Naive B cell (primary cell): ENCODE measurements around the gene S1PR3. TPM values are rescaled to one million over a fixed set of nuclear protein-coding genes. Genes with fewer than 3 reads are reported as not detected.

Experiments used
- ATAC-seq, 2 donors: fragments of 150-1000 bp; cut with Tn5 transposase; 2 replicates each; pipeline ENCODE4 v1.10.0; 2021; ENCODE audit warnings: low read depth in 2 of 2, mild to moderate bottlenecking in 2 of 2, moderate library complexity in 2 of 2
- DNase-seq: peaks from one replicate; pipeline ENCODE4 v3.0.0; 2022
- H3K27ac Mint-ChIP-seq, 6 donors: one replicate each; pipeline ENCODE4 v1.8.0; 2020 to 2022; ENCODE audit warnings: mild to moderate bottlenecking in 6 of 6, mixed read lengths in 6 of 6, moderate library complexity in 5 of 6, inconsistent platforms in 2 of 6
- H3K27me3 Mint-ChIP-seq, 3 donors: one replicate each; pipeline ENCODE4 v1.8.0; 2021 to 2022; ENCODE audit warnings: mixed read lengths in 3 of 3, mild to moderate bottlenecking in 1 of 3
- H3K36me3 Mint-ChIP-seq, 2 donors: one replicate each; pipeline ENCODE4 v1.8.0; 2020 to 2022; ENCODE audit warnings: mixed read lengths in 2 of 2, inconsistent platforms in 1 of 2, mild to moderate bottlenecking in 1 of 2
- H3K4me1 Mint-ChIP-seq, 3 donors: one replicate each; pipeline ENCODE4 v1.8.0; 2020 to 2022; ENCODE audit warnings: mixed read lengths in 3 of 3, inconsistent platforms in 1 of 3, mild to moderate bottlenecking in 1 of 3, moderate library complexity in 1 of 3
- H3K4me3 Mint-ChIP-seq, 8 donors: one replicate each; pipeline ENCODE4 v1.8.0; 2020 to 2022; ENCODE audit warnings: mild to moderate bottlenecking in 8 of 8, mixed read lengths in 8 of 8, moderate library complexity in 8 of 8, inconsistent platforms in 2 of 8
- H3K9me3 Mint-ChIP-seq, 7 donors: one replicate each; pipeline ENCODE4 v1.8.0; 2020 to 2022; ENCODE audit warnings: mixed read lengths in 7 of 7, mild to moderate bottlenecking in 5 of 7, inconsistent platforms in 2 of 7, moderate library complexity in 1 of 7
- polyA plus RNA-seq, 6 donors: library from polyadenylated mRNA; unstranded; fragments of 300-500 nt; fragmentation: Illumina TruSeq; gene quantifications; one replicate each; pipeline ENCODE4 v1.2.3, GENCODE V29; 2021; ENCODE audit warnings: low read depth in 6 of 6

S1PR3 gene
- polyA plus RNA-seq, 6 donors from 2014 or later: 0.26 TPM; not detected in 5

GRCh38 chr9:88973281-88974045 lies 17.8 kb upstream of the S1PR3 start:
- no peak for ATAC-seq
- H3K27ac Mint-ChIP-seq: no peak overlapping the region
- DNase-seq: no peak
- H3K4me3 Mint-ChIP-seq: no peak overlapping the region
- peaks cover 17 to 41% (median 33%) of the 10 kb centered on the region in 3 donors for H3K27me3 Mint-ChIP-seq
- H3K9me3 Mint-ChIP-seq: peaks cover 0 to 2% (median 0%) of the 10 kb centered on the region in 7 donors
- no peaks in the 10 kb centered on the region for H3K36me3 Mint-ChIP-seq
- H3K4me1 Mint-ChIP-seq: no peaks in the 10 kb centered on the region

GRCh38 chr9:88974641-88975040 lies 16.6 kb upstream of the S1PR3 start:
- H3K27me3 Mint-ChIP-seq: peaks cover 19 to 33% (median 22%) of the 10 kb centered on the region in 3 donors
- H3K4me3 Mint-ChIP-seq: no peak overlapping the region
- no peak overlapping the region for H3K27ac Mint-ChIP-seq
- ATAC-seq (no peak), DNase-seq (no peak)
- peaks cover 0 to 2% (median 0%) of the 10 kb centered on the region in 7 donors for H3K9me3 Mint-ChIP-seq
- H3K4me1 Mint-ChIP-seq: no peaks in the 10 kb centered on the region
- no peaks in the 10 kb centered on the region for H3K36me3 Mint-ChIP-seq

GRCh38 chr9:88975966-88976889 lies 15.0 kb upstream of the S1PR3 start:
- Mint-ChIP-seq H3K4me3 (no peak overlapping the region), H3K27ac (no peak overlapping the region), H3K4me1 (no peaks in the 10 kb centered on the region), H3K27me3 (peaks cover 19 to 25% (median 20%) of the 10 kb centered on the region in 3 donors), H3K9me3 (peaks cover 0 to 2% (median 0%) of the 10 kb centered on the region in 7 donors), H3K36me3 (no peaks in the 10 kb centered on the region)
- DNase-seq: no peak
- no peak for ATAC-seq

- DNase-seq: no peak
- Mint-ChIP-seq H3K4me3 (no peak overlapping the region), H3K27ac (no peak overlapping the region), H3K36me3 (no peaks in the 10 kb centered on the region), H3K4me1 (no peaks in the 10 kb centered on the region), H3K9me3 (peaks cover 0 to 2% (median 0%) of the 10 kb centered on the region in 7 donors), H3K27me3 (peaks cover 19 to 24% (median 20%) of the 10 kb centered on the region in 3 donors)
- ATAC-seq: no peak
These were observed 14.4 kb upstream of the S1PR3 start for GRCh38 chr9:88976890-88977257.

- Mint-ChIP-seq H3K27me3 (peaks cover 19 to 28% (median 20%) of the 10 kb centered on the region in 3 donors), H3K4me3 (no peak overlapping the region), H3K36me3 (no peaks in the 10 kb centered on the region), H3K9me3 (peaks cover 0 to 5% (median 0%) of the 10 kb centered on the region in 7 donors), H3K27ac (no peak overlapping the region), H3K4me1 (no peaks in the 10 kb centered on the region)
- DNase-seq (no peak), ATAC-seq (no peak)
These were observed 13.2 kb upstream of the S1PR3 start for GRCh38 chr9:88978034-88978433.

- Mint-ChIP-seq H3K27ac (no peak overlapping the region), H3K36me3 (no peaks in the 10 kb centered on the region), H3K9me3 (peaks cover 0 to 5% (median 0%) of the 10 kb centered on the region in 7 donors), H3K27me3 (peaks cover 19 to 35% (median 20%) of the 10 kb centered on the region in 3 donors), H3K4me3 (no peak overlapping the region), H3K4me1 (no peaks in the 10 kb centered on the region)
- ATAC-seq: no peak
- no peak for DNase-seq
These were observed 12.2 kb upstream of the S1PR3 start for GRCh38 chr9:88979021-88979420.

- Mint-ChIP-seq H3K9me3 (peaks cover 0 to 5% (median 0%) of the 10 kb centered on the region in 7 donors), H3K27ac (no peak overlapping the region), H3K27me3 (peaks cover 20 to 43% (median 21%) of the 10 kb centered on the region in 3 donors), H3K4me3 (no peak overlapping the region), H3K36me3 (no peaks in the 10 kb centered on the region), H3K4me1 (no peaks in the 10 kb centered on the region)
- DNase-seq: no peak
- ATAC-seq: no peak
These were observed 11.5 kb upstream of the S1PR3 start for GRCh38 chr9:88979791-88980190.

GRCh38 chr9:88980740-88981203 lies 10.5 kb upstream of the S1PR3 start:
- Mint-ChIP-seq H3K4me1 (no peaks in the 10 kb centered on the region), H3K36me3 (no peaks in the 10 kb centered on the region), H3K27me3 (peaks cover 28 to 49% (median 31%) of the 10 kb centered on the region in 3 donors), H3K4me3 (no peak overlapping the region), H3K9me3 (peaks cover 0 to 5% (median 0%) of the 10 kb centered on the region in 7 donors), H3K27ac (peak overlapping the region in 1 of 6 donors; percentile 2)
- DNase-seq: no peak
- no peak for ATAC-seq

- no peak overlapping the region for H3K4me3 Mint-ChIP-seq
- peaks cover 0 to 6% (median 2%) of the 10 kb centered on the region in 7 donors for H3K9me3 Mint-ChIP-seq
- no peak for DNase-seq
- H3K27ac Mint-ChIP-seq: no peak overlapping the region
- no peaks in the 10 kb centered on the region for H3K36me3 Mint-ChIP-seq
- H3K4me1 Mint-ChIP-seq: peaks cover under 1 to 2% (median under 1%) of the 10 kb centered on the region in 3 donors
- no peak for ATAC-seq
- peaks cover 20 to 39% (median 31%) of the 10 kb centered on the region in 3 donors for H3K27me3 Mint-ChIP-seq
These were observed 7.3 kb upstream of the S1PR3 start for GRCh38 chr9:88983865-88984542.

GRCh38 chr9:88984543-88984883 lies 6.8 kb upstream of the S1PR3 start:
- H3K27me3 Mint-ChIP-seq: peaks cover 25 to 44% (median 33%) of the 10 kb centered on the region in 3 donors
- peaks cover 6 to 7% (median 6%) of the 10 kb centered on the region in 3 donors for H3K4me1 Mint-ChIP-seq
- H3K9me3 Mint-ChIP-seq: peaks cover 0 to 6% (median 2%) of the 10 kb centered on the region in 7 donors
- no peaks in the 10 kb centered on the region for H3K36me3 Mint-ChIP-seq
- H3K4me3 Mint-ChIP-seq: no peak overlapping the region
- ATAC-seq (no peak), DNase-seq (no peak)
- H3K27ac Mint-ChIP-seq: no peak overlapping the region

- H3K4me1 Mint-ChIP-seq: peaks cover 10 to 15% (median 13%) of the 10 kb centered on the region in 3 donors
- no peak for ATAC-seq
These were observed 5.7 kb upstream of the S1PR3 start for GRCh38 chr9:88985616-88986015.

GRCh38 chr9:88986776-88987175 lies 4.5 kb upstream of the S1PR3 start:
- DNase-seq (no peak), ATAC-seq (no peak)
- H3K27ac Mint-ChIP-seq: no peak overlapping the region
- no peak overlapping the region for H3K4me3 Mint-ChIP-seq
- H3K36me3 Mint-ChIP-seq: no peaks in the 10 kb centered on the region
- H3K27me3 Mint-ChIP-seq: peaks cover 30 to 61% (median 49%) of the 10 kb centered on the region in 3 donors
- peaks cover 11 to 20% (median 13%) of the 10 kb centered on the region in 3 donors for H3K4me1 Mint-ChIP-seq
- peaks cover 0 to 6% (median 2%) of the 10 kb centered on the region in 7 donors for H3K9me3 Mint-ChIP-seq

More at GRCh38 chr9:88985616-88986015, 5.7 kb upstream of the S1PR3 start:
- Mint-ChIP-seq H3K36me3 (no peaks in the 10 kb centered on the region), H3K27ac (no peak overlapping the region), H3K9me3 (peaks cover 0 to 6% (median 2%) of the 10 kb centered on the region in 7 donors), H3K27me3 (peaks cover 30 to 54% (median 44%) of the 10 kb centered on the region in 3 donors), H3K4me3 (no peak overlapping the region)
- DNase-seq: no peak

GRCh38 chr9:88987661-88988060 lies 3.6 kb upstream of the S1PR3 start:
- H3K36me3 Mint-ChIP-seq: no peaks in the 10 kb centered on the region
- ATAC-seq (no peak), DNase-seq (no peak)
- H3K4me3 Mint-ChIP-seq: peak overlapping the region in 1 of 8 donors; percentile 74
- peaks cover 37 to 66% (median 58%) of the 10 kb centered on the region in 3 donors for H3K27me3 Mint-ChIP-seq
- peaks cover 15 to 26% (median 19%) of the 10 kb centered on the region in 3 donors for H3K4me1 Mint-ChIP-seq
- H3K9me3 Mint-ChIP-seq: peaks cover 0 to 3% (median 1%) of the 10 kb centered on the region in 7 donors
- H3K27ac Mint-ChIP-seq: peak overlapping the region in 1 of 6 donors; percentile 22
